Activated CD4-positive, alpha-beta T cell treated with anti-CD3 and anti-CD28 coated beads, Interleukin-2, amount 50 U/mL, for 1 hour (primary cell): ENCODE measurements around the gene DEFB126.
"Not testable (repeated sequence)": the region's sequence is repeated elsewhere in the genome, so short reads cannot be mapped to it uniquely, and the experiment has no call there.

Source experiments
- DNase-seq: peaks from one replicate; pipeline ENCODE4 v3.0.0-alpha.2; 2020

The DEFB126 gene, protein sequence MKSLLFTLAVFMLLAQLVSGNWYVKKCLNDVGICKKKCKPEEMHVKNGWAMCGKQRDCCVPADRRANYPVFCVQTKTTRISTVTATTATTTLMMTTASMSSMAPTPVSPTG

GRCh38 chr20:142290-142689, at the start of gene DEFB126:
Gene DEFB126, plus strand, starts transcription at chr20:142590. Its CDS starts 39 bp downstream, at chr20:142629.
- DNase-seq = no peak

GRCh38 chr20:93641-94040, 48.7 kb upstream of the DEFB126 start:
- no peak for DNase-seq

DNA sequence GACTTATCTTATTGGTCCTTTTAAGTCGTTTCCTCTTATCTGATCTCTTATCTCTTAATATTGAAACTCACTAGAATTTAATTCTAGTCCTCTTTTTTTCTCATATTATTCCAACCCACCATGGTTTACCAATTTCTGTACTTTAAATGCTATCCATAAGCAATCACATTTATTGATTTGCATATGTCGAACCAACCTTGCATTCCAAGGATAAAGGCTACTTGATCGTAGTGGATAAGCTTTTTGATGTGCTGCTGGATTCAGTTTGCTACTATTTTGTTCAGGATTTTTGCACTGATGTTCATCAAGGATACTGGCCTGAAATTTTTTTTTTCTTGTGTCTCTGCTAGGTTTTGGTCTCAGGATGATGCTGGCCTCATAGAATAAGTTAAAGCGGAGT, 47.2 kb upstream of the DEFB126 start:
- DNase-seq = no peak

GRCh38 chr20:97691-98090, 44.7 kb upstream of the DEFB126 start:
- DNase-seq = not testable (repeated sequence)

GRCh38 chr20:101975-102374, 40.4 kb upstream of the DEFB126 start:
- DNase-seq = no peak

GRCh38 chr20:103456-103855, 38.9 kb upstream of the DEFB126 start:
- DNase-seq = no peak

- DNase-seq = no peak
Observed at GRCh38 chr20:112396-112795, 30.0 kb upstream of the DEFB126 start.

- no peak for DNase-seq
Observed at GRCh38 chr20:117518-117917, 24.9 kb upstream of the DEFB126 start.

DNA sequence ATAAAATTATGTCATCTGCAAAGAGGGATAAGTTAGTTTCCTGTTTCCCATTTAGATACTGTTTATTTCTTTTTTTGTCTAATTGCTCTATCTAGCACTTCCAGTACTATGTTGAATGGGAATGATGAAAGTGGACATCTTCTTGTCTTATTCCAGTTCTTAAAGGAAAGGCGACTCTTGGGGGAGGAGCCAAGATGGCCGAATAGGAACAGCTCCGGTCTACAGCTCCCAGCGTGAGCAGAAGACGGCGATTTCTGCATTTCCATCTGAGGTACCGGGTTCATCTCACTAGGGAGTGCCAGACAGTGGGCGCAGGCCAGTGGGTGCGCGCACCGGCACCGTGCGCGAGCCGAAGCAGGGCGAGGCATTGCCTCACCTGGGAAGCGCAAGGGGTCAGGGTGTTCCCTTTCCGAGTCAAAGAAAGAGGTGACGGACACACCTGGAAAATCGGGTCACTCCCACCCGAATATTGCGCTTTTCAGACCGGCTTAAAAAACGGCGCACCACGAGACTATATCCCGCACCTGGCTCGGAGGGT, 12.5 kb upstream of the DEFB126 start:
- DNase-seq = not testable (repeated sequence)

DNA sequence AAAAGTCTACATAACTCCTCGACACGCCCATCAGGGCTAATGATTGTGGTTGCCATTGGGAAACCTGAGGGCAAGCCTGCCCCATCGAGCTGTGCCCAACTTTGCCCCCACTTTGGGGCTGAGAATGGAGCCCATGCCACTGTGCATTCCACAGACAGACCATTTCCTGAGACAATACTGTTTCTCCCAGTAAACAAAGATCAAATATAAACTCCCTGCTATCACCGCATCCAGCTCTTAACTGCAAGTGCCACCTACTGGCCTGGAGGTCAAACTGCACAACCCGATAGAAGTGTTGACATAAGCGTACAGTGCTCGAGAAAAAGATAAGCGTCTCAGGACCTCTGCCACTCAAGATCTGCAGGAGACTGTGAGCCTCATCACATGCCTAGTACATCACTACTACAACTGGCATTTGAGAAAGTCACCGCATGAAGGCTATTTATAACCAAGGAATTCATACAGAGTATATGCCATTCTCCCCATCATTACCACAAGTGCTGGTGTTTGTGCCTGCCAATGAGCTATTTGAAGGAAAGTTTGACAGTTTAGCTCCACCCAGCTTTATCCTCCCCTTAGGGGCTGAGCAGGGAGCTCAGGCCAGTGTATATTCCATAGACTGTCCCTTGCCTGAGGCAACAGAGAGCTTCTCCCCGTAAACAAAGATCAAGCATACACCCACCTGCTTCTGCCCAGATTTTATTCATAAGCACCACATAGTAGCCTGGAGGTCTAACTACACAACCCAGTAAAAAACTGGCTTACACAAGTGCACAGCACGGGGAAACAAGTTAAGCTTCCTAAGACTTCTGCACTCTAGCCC, 4.5 kb upstream of the DEFB126 start:
- no peak for DNase-seq

DNA sequence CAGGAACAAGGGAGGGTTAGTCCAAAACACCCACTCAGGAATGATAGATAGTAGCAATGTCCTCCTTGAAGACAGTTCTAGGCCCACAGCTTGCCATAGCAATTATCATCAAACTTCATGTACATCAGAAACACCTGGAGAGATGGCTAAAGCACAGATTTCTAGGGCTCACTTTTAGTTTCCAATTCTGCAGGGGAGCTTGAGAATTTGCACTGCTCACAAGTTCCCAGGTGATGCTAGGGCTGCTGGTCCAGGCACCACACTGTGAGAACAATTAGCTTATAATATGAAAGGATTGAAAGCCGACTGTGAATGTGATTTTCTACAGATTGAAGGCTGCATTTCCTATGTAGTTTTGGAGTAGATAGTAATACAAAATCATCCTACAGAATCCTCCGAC, 3.5 kb downstream of the DEFB126 start:
- DNase-seq = no peak

GRCh38 chr20:152131-152530, 9.7 kb downstream of the DEFB126 start:
- no peak for DNase-seq

DNA sequence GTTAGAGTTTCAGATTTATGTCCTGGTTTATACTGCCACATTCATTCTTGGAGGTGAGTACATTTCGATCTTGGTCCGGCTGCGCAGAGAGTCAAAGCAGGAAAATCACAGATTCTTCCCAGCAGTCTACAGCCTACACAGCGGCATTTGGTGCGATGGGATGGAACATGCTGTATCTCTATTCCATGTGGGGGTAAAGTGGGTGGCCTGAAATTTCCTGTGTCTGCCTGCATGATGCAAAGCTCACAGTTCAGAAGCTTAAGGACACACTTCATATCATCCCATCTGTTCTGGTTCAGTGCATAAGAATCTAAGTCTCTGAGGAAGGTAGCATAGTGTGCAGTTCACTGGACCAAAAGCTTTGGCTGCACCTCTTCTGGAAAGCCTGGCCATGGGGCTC, 14.8 kb downstream of the DEFB126 start, which contains the start of gene DEFB127:
Gene DEFB127 (plus strand): TSS at position 301 of the 400 bp plus-strand sequence. CDS start 91 bp downstream, at position 392.
- no peak for DNase-seq

GRCh38 chr20:164618-165017, 22.2 kb downstream of the DEFB126 start:
- no peak for DNase-seq

DNA sequence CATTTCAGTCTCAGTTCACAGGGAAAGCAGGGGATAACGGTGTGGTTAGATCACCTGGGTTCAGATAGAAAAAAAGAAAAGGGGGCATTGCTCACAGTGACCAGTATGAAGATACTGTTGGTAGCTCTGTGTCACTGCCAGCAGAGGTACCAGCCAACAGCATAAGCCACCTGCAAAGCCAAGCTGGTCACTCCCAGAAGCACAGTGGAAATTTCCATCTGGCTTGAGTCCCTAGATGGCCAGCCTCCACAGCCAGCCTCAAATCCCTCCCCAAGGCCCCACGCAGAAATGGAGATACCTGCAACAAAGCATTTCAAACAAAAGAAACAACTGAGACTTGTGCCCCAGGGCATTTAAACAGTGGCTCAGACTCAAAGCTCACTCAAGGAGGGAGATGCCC, 26.5 kb downstream of the DEFB126 start:
- DNase-seq = no peak

- no peak for DNase-seq
Observed at GRCh38 chr20:184288-184687, 41.9 kb downstream of the DEFB126 start.

DNA sequence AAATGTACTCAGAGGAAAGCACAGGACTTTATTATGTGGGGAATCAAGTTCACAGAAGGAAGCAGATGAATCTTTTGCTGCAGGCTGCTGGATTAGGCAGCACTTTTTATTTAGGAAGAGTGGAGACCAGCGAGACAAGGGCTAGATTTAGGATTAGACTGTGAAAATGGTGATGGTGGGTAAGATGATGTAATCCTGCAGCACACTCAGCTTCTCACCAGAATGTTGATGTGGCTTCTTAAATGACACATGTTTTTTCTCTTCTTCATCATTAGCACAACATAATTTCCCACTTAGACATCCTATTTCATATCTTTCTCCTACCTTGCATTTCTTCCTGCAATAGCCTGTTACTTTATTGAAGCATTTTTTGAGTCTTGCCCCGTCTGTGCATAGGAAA, 45.3 kb downstream of the DEFB126 start:
- no peak for DNase-seq

DNA sequence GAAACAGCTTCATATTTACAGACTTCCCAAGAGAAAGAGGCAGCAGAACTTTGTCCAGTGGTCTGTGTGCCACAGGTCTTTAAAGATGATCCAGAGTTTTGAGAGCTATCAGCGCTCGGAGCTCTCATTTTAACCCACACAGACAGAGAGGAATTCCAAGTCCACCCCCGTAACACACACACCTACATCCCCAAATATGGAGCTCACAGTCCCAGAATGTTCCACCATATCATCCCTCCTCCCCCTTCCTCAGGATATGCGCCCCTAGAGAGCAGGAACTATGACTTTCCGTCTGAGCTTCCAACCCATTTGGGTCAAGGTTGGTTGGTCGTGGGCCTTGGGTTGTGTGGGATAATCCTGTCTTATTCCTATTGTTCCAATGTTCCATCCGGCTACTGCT, 47.2 kb downstream of the DEFB126 start, which contains the start of gene DEFB128:
Gene DEFB128 (minus strand): TSS at position 101 of the 400 bp plus-strand sequence. CDS start 88 bp downstream, at position 13.
- no peak for DNase-seq
